OCI-LY1 (cell line): ENCODE data around the gene UBTD2.

ENCODE experiments used
- H2AFZ ChIP-seq: fragments of 200-600 bp; sonication (generic), shearing (Covaris generic); 2 replicates; pipeline ENCODE4 v1.6.0; 2014; ENCODE audit warnings: antibody characterized with exemption, mild to moderate bottlenecking, low read length
- H3F3A ChIP-seq: fragments of 200-600 bp; sonication (generic), shearing (Covaris generic); 2 replicates; pipeline ENCODE4 v1.6.0; 2014; ENCODE audit warnings: mild to moderate bottlenecking, antibody characterized with exemption, low read length, moderate library complexity; ENCODE audit not compliant: insufficient read depth
- H3K27ac ChIP-seq: fragments of 200-600 bp; sonication (generic); 2 replicates; pipeline ENCODE4 v1.5.1; 2014; ENCODE audit warnings: low read length, mixed run types, mild to moderate bottlenecking, low read depth; ENCODE audit not compliant: poor library complexity, severe bottlenecking
- H3K27me3 ChIP-seq: fragments of 200-600 bp; sonication (generic); 2 replicates; pipeline ENCODE4 v1.6.0; 2014; ENCODE audit warnings: antibody characterized with exemption, mild to moderate bottlenecking, low read length, moderate library complexity; ENCODE audit not compliant: insufficient read depth
- H3K36me3 ChIP-seq: fragments of 200-600 bp; sonication (generic); 2 replicates; pipeline ENCODE4 v1.6.1; 2014; ENCODE audit warnings: mild to moderate bottlenecking, antibody characterized with exemption, low read length, moderate library complexity, mixed read lengths; ENCODE audit not compliant: insufficient read depth
- H3K4me1 ChIP-seq: fragments of 200-600 bp; sonication (generic); 2 replicates; pipeline ENCODE4 v1.5.1; 2014; ENCODE audit warnings: mild to moderate bottlenecking, low read length, moderate library complexity; ENCODE audit not compliant: insufficient read depth, severe bottlenecking
- H3K4me2 ChIP-seq: fragments of 200-600 bp; sonication (generic), shearing (Covaris generic); 2 replicates; pipeline ENCODE4 v1.6.1; 2014; ENCODE audit warnings: low read length
- H3K4me3 ChIP-seq: fragments of 200-600 bp; sonication (generic); 2 replicates; pipeline ENCODE4 v1.5.1; 2014; ENCODE audit warnings: low read length, low read depth, mild to moderate bottlenecking, mixed read lengths; ENCODE audit not compliant: poor library complexity, severe bottlenecking
- H3K79me2 ChIP-seq: fragments of 200-600 bp; shearing (Covaris generic); 2 replicates; pipeline ENCODE4 v1.6.1; 2016; ENCODE audit warnings: mixed run types, low read length, mixed read lengths; ENCODE audit not compliant: insufficient read depth
- H3K9ac ChIP-seq: fragments of 200-600 bp; sonication (generic), shearing (Covaris generic); 2 replicates; pipeline ENCODE4 v1.6.1; 2014; ENCODE audit warnings: mild to moderate bottlenecking, low read length, mixed read lengths
- H3K9me2 ChIP-seq: fragments of 200-600 bp; sonication (generic), shearing (Covaris generic); 2 replicates; pipeline ENCODE4 v1.6.1; 2014; ENCODE audit warnings: low read depth, mild to moderate bottlenecking, low read length, mixed read lengths
- H3K9me3 ChIP-seq: fragments of 200-600 bp; shearing (Covaris generic); 2 replicates; pipeline ENCODE4 v1.6.1; 2014; ENCODE audit warnings: low read length, mixed read lengths
- H4K20me1 ChIP-seq: fragments of 200-600 bp; sonication (generic), shearing (Covaris generic); 2 replicates; pipeline ENCODE4 v1.6.0; 2016; ENCODE audit warnings: mild to moderate bottlenecking, low read length; ENCODE audit not compliant: insufficient read depth
- CTCF ChIP-seq: fragments of 200-600 bp; sonication (generic), shearing (Covaris generic); IDR thresholded peaks from 2 replicates; pipeline ENCODE4 v1.5.1; 2017; ENCODE audit warnings: mild to moderate bottlenecking, antibody characterized with exemption, low read length, moderate library complexity, mixed read lengths
- EZH2 ChIP-seq: fragments of 200-600 bp; sonication (generic), shearing (Covaris generic); IDR thresholded peaks from 2 replicates; pipeline ENCODE4 v1.8.0; 2017; ENCODE audit warnings: borderline replicate concordance, mixed run types, mild to moderate bottlenecking, antibody characterized with exemption, low read length, moderate library complexity, mixed read lengths

Gene UBTD2

GRCh38 chr5:172163346-172163745, 120.2 kb downstream of the UBTD2 start:
- no peak overlapping the region for H2AFZ ChIP-seq
- no peaks in the 10 kb centered on the region for H3K9me3 ChIP-seq
- no peaks in the 10 kb centered on the region for H3K27me3 ChIP-seq
- no peaks in the 10 kb centered on the region for H4K20me1 ChIP-seq
- no peaks in the 10 kb centered on the region for H3F3A ChIP-seq
- peaks cover 54% of the 10 kb centered on the region for H3K4me1 ChIP-seq
- H3K9me2 ChIP-seq: no peaks in the 10 kb centered on the region
- H3K4me3 ChIP-seq: no peak overlapping the region
- peaks cover 12% of the 10 kb centered on the region; the same call in 1 of the 2 replicates for H3K36me3 ChIP-seq
- H3K79me2 ChIP-seq: 0 out of 2 replicates have a peak, but pooled peaks cover 6% of the 10 kb centered on the region
- peak overlapping the region; percentile 25 for H3K27ac ChIP-seq
- no peak overlapping the region for H3K4me2 ChIP-seq
- H3K9ac ChIP-seq: peak overlapping the region; percentile 15; the same call in 1 of the 2 replicates
- no peak for TF ChIP-seq EZH2
- no peak for TF ChIP-seq CTCF

GRCh38 chr5:172162987-172163343, 120.6 kb downstream of the UBTD2 start:
- Histone ChIP-seq H3K36me3 (peaks cover 16% of the 10 kb centered on the region), H3K4me1 (peaks cover 54% of the 10 kb centered on the region), H3K9me3 (no peaks in the 10 kb centered on the region), H3K9me2 (no peaks in the 10 kb centered on the region), H3K79me2 (0 out of 2 replicates have a peak, but pooled peaks cover 6% of the 10 kb centered on the region), H3F3A (no peaks in the 10 kb centered on the region), H4K20me1 (no peaks in the 10 kb centered on the region), H3K4me2 (no peak overlapping the region), H2AFZ (no peak overlapping the region), H3K27ac (peak overlapping the region; percentile 25), H3K9ac (no peak overlapping the region), H3K27me3 (no peaks in the 10 kb centered on the region), H3K4me3 (no peak overlapping the region)
- no peak for TF ChIP-seq EZH2
- no peak for TF ChIP-seq CTCF

- TF ChIP-seq CTCF (no peak), EZH2 (no peak)
- H2AFZ ChIP-seq: no peak overlapping the region
- peaks cover 19% of the 10 kb centered on the region for H3K36me3 ChIP-seq
- H3K4me2 ChIP-seq: no peak overlapping the region
- no peaks in the 10 kb centered on the region for H4K20me1 ChIP-seq
- H3K27me3 ChIP-seq: no peaks in the 10 kb centered on the region
- peak overlapping the region; percentile 25 for H3K27ac ChIP-seq
- no peaks in the 10 kb centered on the region for H3K9me2 ChIP-seq
- no peaks in the 10 kb centered on the region for H3F3A ChIP-seq
- H3K79me2 ChIP-seq: 0 out of 2 replicates have a peak, but pooled peaks cover 6% of the 10 kb centered on the region
- H3K4me1 ChIP-seq: peaks cover 54% of the 10 kb centered on the region
- no peak overlapping the region for H3K9ac ChIP-seq
- H3K9me3 ChIP-seq: no peaks in the 10 kb centered on the region
- H3K4me3 ChIP-seq: no peak overlapping the region
Observed at GRCh38 chr5:172162323-172162986, 121.1 kb downstream of the UBTD2 start.
